Activated naive CD8-positive, alpha-beta T cell treated with anti-CD3 and anti-CD28 coated beads, Interleukin-2, amount 50 U/mL, for 16 hours (primary cell): ENCODE measurements around the gene TRPM6.
"Not testable (repeated sequence)": the region's sequence is repeated elsewhere in the genome, so short reads cannot be mapped to it uniquely, and the experiment has no call there.

Experiments
- DNase-seq: peaks from one replicate; pipeline ENCODE4 v3.0.0-alpha.2; 2020; ENCODE audit warnings: low read depth, low spot score

Gene TRPM6

DNA sequence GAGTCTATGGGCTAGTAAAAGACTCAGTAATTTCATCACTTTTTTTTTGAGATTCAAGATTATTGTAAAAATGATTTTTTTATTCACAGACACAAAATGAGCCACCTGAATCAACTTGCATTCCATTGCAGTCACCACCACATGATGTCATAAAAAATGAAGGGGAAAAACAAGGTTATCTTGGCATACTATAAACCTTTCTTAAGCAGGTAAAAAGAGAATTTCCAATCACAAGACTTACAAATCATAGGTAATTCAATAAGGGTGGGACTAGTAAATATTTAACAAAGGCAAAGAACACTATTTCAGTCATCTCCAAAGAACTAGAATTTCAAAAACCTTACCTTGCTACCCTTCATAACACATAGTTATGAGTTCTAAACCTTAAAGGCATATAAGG, 30.7 kb downstream of the TRPM6 start:
- no peak for DNase-seq

DNA sequence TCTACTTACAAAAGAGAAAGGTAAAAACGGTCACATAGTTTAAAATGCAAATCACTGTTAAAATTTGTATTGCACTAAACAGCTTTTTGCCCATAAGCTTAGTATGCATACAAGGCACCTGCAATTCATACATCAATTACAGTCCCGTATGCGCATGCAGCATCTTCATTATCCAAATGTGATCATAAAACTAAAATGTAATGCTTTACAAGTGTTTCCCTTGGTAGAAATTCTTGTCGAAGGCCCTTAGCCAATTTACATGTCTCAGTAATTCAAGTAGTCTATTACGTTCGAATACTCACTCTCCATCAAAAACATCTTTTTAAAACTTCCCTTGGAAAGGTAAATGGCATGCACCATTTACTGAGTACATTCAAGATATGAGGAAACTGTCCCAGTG, 32.6 kb downstream of the TRPM6 start:
- DNase-seq, result no peak

DNA sequence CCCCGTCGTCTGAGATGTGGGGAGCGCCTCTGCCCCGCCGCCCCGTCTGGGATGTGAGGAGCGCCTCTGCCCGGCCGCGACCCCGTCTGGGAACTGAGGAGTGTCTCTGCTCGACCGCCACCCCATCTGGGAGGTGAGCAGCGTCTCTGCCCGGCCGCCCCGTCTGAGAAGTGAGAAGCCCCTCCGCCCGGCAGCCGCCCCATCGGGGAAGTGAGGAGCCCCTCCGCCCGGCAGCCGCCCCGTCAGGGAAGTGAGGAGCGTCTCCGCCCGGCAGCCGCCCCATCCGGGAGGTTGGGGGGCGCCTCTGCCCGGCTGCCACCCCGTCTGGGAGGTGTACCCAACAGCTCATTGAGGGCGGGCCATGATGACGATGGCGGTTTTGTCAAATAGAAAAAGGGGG, 34.7 kb downstream of the TRPM6 start:
- not testable (repeated sequence) for DNase-seq

DNA sequence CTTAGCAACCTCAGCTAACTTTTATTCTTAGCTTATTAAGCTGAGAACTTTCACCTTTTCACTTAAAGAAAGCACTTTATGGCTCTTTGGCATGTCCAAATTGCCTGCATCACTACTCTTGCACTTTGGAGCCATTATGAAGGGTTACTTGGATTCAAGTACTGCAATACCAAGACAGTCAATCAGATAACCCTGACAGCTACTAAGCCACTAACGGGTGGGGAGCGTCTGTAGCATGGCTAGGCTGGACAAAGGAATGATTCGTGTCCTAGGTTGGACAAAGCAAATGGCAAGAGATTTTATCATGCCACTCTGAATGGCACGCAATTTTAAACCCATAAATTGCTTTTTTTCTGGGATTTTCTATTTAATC, 39.6 kb downstream of the TRPM6 start:
- DNase-seq, result no peak

DNA sequence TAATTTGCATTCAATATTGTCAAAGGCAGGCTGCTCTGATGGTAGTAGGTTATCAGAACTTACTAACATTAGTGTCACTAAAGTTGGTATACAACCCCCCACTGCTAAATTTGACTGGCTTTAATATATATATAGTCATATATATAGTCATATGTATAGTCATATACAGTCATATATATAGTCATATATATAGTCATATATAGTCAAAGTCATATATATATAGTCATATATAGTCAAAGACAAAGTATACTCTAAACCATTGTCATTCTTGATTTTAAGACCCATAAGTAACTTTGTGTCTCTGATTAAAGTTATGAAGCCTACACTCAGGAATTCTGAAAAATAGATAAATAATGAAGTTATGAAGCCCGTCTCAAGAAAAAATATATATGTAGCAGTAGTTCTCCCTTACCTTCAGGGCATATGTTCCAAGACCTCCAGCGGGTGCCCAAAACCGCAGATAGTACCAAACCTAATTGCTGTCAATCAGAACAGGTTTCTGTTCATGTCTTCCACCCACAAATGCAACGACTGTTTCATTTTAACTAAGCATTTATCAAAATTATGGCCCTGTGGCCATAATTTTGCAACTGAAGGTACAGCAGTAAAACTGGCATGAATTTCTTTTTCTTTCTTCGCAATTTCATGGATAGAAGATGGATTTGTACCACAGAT, 40.1 kb downstream of the TRPM6 start:
- DNase-seq, result no peak

DNA sequence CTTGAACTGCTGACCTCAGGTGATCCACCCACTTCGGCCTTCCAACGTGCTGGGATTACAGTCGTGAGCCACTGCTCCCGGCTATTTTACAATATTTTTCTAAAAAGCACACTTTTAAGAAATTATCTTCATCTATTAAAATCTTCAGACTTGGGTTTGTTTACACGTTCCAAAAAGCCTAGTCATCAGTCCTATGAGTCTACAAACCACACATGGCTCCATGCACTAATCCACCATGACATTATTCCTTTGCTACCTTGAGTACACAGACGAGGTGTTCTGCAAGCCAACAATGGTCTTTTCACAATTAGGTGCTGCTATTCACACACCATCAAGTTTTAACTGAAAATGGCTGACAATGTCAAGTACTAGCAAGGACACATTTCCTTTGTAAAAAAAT, 41.0 kb downstream of the TRPM6 start:
- DNase-seq, result no peak

DNA sequence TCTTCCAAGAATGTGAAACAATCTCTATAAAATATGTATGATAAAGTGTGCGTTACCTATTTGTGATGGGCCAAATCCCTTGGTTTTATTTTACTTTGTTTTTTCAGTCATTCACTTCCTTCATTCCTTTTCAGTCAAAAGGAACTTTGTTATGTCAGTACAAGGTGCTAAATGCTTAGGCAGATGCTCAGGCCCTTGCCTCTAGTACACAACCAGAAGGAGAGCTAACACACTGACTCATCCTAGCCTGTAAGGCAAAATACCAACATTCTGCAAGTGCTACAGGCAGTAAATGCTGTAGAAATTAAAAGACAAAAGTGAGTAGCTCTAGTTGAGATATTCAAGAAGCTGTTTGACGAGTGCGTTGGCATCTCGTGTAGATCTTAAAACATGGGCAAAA, 49.4 kb downstream of the TRPM6 start:
- no peak for DNase-seq

DNA sequence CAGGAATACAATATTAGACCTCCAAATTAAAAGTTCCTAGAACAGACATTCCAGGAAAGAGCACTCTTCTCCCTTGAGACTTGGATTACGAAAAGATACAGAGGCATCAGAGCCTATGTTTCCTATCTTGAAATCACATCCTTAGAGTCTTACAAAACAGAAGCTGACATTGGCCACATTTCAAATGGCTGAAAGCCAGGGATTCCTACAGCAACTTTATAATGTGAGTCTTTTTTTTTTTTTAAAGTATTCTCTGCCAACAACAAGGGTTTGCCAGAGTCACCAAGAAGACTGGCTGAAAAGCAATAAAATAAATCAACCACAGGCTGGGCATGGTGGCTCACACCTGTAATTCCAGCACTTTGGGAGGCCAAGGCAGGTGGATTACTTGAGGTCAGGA, 63.1 kb downstream of the TRPM6 start:
- DNase-seq, result no peak

DNA sequence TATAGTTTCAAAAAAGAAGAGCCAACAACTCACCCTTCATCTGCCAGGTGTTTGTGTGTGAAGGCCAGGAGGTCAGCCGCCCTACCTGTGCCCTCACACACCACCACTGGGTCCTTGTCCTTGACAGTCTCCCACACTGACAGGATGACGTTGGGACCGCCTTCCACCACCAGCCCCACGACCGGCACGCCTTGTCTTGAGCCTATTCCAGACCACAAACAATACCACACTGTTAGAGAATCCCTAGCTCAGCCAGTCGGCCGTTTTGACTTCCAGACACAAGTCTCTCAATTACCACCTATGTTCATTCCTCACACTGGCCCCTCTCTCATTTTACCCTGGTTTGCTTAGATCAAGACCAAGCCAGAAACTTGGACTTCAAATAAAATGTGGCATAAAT, 66.1 kb downstream of the TRPM6 start:
- DNase-seq, result no peak

DNA sequence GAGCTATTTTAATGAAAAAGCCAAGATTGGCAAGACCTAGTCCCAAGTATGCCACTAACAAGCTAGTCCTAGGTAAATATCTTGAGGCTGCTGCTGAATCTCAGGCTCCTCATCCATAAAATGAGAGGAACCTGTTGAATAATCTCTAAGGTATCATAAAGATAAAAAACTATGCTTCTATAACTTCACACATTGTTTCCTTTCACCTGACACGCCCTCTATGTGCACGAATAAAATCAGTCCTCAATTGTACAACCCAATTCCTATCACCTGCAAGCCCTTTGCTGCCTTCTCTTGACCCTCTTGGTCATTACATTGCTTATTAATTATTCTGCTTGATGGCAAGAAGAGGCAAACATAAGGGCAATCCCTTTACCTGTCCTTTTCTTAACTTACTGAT, 69.9 kb downstream of the TRPM6 start:
- DNase-seq, result no peak

DNA sequence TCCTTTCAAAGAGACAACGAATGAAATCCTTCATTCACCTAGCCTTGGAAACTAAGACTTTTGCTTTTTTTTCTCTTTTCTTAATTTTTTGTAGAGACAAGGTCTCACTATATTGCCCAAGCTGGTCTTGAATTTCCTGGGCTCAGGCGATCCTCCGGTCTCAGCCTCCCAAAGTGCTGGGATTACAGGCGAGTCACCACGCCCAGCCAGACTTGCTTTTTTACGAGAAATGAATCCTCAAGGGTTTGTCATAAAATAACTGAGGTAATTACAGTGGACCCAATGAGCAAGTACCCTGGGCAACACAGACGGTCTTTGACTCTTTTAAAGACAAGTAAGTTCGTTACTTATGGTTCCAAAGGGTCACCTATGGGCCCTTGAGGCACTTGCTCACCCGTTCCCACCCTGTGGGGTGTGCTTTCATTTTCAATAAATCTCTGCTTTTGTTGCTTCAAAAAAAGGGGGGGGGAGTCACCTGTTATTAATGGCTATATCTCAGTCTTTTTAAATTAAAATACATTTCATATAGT, 70.4 kb downstream of the TRPM6 start:
- DNase-seq, result no peak

DNA sequence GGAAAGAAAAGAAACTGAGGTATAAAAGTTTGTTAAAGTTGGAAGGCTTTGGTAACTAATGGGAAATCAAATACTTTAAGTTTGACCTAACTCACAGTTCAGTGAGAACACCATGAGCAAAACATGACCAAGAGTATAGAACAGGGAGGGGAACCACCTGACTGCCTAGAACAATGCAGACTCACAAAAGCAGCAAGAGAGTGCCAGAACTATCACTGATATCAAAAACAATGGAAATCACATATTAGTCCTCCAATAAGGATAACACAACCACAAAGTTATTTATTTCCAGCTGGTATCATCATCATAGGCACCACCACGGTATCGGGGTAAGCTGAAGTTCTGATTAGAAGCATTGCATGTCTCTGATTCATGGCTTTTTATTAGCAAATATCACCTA, 77.5 kb downstream of the TRPM6 start:
- no peak for DNase-seq

DNA sequence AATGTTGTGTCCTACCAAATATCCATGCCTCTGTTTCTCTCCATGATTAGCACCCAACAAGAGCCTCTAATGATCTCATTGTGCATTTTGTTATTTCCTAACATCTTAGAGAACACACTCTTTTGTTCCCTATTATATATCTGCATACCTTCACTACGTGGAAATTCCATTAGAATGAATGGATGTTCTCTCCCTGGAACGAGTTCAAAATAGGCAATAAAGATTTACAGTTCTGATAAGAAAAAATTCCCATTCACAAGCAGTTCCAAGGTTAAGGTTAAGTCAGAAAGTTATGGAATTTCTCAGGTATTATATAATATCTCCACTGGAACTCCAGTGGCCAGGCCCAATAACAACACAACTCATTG, 83.7 kb downstream of the TRPM6 start:
- DNase-seq, result no peak

DNA sequence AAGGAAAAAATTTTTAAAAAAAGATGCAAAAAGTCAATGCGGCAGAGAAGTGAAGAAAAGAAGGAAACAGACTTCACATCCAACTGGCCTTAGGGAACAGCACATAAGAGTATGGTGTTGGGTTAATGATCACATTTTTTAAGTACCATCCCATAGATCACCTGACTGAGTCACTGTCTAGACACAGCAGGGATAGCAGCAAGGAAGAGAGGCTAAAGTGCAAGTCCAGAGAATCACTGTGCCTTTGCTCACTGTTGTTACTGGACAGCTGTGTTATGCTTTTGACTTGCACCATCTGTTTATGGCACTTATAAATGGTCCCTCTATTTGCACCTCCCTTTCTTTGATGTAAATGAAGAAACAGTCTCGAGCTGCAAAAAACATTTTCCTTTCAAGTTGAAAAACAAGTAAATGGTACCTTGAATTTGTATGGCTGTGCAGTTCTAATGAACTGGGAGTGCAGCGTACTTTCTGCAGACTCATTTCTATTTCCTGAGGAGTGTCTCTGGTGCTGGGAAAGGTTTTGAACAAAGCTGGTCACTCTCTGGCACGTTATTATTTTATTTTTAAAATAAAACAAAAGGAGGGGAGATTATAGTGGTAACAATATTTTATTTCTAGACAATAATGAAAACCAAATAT, 84.2 kb downstream of the TRPM6 start:
- DNase-seq, result no peak

DNA sequence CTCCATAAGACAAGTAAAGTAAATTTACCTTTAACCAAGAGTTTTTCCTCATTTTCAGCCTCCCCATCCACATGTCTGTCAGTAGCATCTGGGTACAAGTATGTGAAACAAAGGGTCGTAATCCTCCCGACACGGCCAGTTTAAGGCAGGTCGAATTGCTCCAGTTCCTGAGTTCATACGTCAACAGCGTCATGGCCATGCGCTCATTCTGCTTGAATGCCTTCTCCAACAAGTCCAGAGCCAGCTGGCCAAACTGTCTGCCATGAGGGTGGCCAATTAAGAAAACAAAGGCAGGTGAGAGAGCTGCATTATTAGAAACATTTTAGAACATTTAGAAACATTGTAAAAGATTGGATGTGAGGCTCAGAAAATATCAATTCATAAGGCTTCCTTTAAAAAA, 87.5 kb downstream of the TRPM6 start:
- no peak for DNase-seq

DNA sequence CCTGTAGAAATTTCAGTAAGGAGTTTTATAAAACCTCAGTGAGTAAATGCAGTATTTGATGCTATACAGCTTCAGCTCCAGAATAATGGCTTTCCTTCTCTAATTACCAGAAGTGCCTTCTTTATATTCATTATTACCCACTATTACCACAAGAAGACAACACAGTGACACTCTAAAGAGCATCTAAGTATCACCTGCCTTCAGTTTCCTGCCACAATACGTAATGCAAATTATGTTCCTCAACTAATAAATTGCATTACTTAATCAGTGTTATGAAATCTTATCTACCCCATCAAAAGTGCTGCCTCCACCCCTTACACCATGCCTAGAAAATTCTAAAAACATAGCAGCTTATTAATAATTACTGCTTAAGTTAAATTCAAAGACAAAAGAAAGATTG, 91.9 kb downstream of the TRPM6 start:
- no peak for DNase-seq

DNA sequence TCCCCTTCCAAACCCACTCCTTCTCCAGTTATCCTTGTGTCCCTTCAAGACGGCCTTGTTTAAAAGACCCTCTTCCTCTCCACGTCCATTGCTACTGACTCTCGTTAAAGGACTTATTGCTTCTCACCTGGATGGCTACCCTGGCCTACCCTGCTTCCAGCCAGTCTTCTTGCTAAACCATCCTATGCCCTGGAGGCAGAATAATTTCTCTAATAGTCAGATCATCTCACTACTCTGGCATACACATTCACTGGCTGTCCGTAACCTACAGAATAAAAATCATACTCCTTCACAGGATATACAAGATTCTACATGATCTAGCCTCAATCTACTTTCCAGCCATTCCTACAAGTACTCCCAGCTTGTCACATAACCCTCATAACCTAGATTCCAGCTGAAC, 92.6 kb downstream of the TRPM6 start:
- DNase-seq, result no peak

DNA sequence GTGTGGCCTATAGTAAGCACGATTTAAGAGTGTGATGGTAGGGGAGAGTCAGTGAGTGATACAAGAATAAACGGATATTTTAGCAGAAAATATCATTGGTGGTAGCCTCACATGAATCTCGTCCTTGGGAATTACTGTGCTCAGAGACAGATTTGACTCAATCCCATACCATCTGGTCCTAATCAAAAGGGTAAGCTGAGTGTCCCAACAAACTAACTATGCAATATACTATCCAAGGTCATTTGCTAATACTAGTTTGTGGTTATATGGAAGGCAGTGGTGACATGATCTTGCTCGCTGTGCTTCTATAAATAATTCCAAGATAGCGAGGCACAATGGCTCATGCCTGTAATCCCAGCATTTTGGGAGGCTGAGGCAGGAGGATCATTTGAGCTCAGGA, 103.2 kb downstream of the TRPM6 start:
- DNase-seq, result no peak

DNA sequence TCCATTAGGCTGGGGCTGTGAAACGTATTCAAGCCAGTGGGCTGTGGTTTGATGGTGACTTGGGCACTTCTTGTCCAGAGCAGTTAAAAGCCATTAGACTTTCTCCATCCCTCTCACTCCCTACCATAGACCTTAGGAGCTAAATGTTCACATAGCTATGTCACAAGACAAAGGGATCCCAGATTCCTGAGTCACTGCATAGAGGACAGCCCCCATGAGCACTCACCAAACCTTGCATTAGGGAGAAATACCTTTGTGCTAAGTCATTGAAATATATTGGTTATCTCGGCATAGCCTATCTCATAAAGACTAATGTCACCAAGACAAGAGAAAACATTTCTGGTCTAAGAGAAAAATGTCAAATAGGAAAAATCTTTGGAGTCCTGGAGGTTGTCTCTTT, 104.3 kb downstream of the TRPM6 start:
- DNase-seq, result no peak

DNA sequence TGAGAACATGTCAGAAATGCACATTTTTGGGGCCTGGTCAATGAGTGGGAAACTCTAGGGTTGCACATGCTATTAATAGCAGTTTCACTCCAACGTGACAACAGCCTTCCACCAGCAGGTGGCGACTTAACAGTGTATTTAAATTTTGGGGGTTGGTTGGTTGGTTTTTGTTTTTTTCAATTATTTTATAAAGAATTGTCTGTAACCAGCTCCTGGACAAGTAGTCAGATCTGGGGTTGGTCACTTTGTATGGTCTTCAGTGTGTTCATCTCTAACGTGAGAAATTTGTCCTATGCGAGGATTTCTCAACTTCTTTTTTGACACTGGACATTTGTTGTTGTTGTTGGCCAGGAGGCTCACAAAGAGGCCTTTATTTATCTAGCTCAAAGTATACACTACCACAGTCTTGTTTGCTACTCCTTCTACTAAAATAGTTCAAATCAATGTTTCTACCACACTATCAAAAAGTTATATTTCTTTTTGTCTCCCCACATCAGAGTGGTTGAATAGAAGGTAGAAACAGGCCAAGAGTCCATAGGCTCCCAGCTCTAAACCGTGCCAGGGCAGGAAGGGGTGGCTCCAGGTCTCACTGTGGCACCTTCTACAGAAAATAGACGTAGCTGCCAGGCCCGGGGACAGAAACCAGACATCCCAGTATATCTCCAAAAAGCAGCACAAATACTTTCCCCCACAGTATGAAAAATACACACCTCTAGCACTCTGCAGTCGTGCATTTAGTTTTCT, 110.4 kb downstream of the TRPM6 start:
- peak; percentile 28 for DNase-seq

DNA sequence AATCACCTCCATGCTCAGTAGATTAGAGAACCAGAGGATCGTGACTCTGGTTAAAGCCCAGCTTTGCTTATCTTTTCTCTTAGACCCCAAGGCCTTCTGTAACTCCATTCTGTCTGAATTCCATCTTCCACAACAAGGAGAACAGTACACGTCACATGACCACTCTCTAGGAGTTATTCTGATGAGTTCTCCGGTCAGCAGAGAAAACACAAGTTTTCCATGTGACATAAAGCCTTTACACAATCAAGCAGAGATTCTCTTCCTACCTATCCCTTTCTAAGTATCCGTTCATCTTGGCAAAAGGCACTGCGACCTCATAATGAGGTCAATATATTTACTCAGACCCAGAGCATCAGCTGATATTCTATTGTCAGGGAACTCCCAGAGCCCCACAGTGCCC, 112.3 kb downstream of the TRPM6 start:
- no peak for DNase-seq

DNA sequence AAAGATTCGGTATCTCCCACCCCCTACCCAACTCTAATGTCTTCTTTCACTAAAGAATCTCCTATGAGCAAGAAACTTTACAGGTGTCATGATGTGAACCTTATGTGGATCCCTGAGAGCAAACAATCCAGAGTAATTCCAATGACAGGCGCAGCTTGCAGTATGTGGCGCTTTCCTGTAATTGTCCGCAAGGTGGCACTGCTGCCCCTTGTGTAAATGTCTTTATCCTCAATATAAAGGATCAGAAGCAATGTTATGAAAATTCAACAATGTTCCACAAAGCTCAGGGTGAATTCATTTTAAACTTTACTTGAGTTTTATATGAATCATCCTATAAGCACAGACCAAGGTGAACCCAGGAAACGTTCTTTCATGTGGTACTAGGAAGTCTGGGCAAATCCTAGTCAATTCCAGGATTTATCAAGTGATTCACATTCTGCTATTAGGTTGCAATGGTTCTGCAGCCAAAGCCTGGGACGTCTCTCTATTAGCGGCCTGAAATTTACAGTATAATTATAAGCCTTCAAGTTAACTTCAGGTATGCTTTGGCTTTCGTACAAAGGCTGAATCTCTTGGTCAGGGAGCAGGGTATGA, 113.7 kb downstream of the TRPM6 start:
- peak; percentile 23 for DNase-seq

DNA sequence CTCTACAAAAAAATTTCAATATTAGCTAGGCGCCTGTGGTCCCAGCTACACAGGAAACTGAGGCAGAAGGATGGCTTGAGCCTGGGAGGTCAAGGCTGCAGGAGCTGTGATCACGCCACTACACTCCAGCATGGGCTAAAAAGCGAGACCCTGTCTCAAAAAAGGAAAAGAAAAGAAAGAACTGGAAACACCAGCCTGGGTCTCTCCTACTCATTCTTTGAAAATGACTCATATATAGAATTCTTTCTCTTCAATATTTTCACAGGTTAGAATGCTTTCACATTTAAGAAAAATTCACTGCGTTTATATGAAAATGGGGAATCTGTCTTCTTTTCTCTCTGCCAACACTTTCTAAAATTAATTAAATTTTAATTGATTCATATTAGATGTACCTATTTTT, 115.6 kb downstream of the TRPM6 start:
- no peak for DNase-seq
